NCI-H2196 treated with DMSO at 0.1 percent for 48 hours (cell line): ENCODE measurements around the gene IL1R1.

Experiments used
- DNase-seq: peaks from one replicate; lab custom pipeline; 2025; ENCODE audit not compliant: unreplicated experiment; lab: John Stamatoyannopoulos, UW

IL1R1 gene

DNA sequence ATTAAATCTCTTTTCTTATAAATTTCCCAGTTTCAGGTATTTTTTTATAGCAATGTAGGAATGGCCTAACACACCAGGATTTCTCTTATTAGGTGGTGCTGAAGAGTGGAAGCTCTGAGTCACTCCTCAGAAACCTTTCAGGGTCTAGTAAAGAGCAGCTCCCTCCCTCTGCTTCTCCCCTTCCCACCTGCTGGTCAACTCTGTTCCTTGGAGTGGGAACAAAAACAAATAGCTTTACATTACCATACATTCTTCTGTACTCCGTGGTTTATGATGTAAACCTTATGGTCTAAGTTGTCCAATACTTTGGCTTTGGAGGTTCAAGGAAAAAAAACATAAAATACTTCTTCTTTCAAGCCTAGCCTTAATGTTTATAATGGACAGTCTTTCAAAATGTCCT, 2.7 kb upstream of the IL1R1 start:
- DNase-seq = no peak

DNA sequence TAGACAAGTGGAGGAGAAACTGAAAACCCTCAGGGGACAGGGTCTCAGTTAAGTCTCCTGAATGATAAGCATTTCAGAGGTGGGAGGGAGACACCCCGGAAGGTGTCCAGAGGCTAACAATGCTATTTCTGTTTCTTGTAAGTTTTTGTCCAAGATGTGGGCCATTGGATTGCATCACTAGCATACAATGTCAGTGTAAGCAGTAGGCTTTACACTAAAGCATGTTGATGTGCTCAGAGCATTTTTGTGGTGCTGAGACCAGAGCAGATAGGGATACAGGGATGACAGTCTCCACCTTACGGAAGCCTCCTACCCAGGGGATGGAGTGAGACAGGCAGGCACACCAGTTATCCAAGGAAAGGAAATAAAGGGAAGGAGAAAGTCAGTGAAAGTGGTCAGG, 2.2 kb upstream of the IL1R1 start:
- no peak for DNase-seq

DNA sequence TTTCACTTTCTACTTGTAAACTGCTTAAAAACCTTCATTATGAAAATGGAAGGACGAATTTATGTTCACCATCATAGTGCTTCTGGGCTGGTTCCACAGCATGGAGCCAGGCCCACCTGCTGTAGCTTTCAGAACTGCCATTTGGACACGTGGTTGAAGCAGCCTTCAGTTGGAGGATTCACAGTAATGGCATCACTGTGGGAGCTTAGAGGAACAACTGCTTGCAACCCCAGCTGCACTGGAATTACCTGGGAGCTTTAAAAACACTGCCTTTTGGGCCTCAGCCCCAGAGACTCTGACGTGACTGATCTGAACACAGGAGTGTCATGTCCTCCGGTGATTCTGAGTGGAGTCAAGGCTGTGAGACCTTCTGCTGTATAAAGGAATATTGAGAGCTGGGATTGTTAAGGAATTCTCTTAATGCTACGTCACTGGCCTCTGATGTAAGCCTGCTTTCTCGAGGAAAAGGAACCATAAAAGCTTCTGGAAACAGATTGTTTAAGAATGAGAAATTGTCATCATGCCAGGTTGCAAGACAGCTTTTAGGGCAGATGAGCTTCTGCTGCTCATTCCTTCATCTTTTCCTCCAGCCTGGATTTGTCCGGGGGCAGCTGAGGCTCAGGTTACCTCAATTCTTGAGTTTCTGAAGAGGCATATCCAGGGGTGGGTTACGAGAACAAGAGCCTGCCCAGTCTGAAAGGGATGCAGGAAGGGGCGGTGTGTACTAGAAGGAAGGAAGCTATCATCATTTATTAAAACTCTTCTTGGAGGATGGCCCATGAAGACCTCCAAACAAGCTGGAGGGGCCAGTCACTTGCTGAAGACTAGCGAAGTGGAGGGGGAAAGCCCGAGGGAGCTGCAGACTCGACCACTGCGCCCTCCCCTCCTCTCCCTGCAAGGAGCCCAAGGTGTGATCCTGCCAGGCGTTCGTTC, 1.3 kb upstream of the IL1R1 start:
- no peak for DNase-seq

DNA sequence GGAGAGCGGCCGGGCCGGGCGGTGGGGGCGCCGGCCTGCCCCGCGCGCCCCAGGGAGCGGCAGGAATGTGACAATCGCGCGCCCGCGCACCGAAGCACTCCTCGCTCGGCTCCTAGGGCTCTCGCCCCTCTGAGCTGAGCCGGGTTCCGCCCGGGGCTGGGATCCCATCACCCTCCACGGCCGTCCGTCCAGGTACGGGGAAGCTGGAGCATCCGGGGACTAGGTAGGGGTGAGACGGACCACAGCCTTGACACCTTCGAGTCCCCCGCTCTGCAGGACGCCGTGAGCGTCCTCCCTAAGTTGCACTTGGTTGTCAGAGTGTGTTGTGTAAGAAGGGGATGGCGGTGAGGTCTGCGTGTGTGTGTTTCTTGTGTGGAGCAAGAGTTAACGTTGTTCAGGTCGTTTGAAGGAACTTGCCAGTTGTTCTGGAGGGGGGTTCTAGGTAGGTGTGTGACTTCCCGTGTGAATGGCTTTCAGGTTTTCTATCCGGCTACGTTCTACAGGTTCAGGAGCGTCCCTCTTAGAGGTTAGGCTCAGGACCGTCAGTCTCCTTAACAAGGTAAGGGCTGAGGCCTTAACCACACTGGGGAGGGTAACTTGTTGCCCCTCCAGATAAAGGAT, 393 bp downstream of the IL1R1 start:
- DNase-seq = no peak

DNA sequence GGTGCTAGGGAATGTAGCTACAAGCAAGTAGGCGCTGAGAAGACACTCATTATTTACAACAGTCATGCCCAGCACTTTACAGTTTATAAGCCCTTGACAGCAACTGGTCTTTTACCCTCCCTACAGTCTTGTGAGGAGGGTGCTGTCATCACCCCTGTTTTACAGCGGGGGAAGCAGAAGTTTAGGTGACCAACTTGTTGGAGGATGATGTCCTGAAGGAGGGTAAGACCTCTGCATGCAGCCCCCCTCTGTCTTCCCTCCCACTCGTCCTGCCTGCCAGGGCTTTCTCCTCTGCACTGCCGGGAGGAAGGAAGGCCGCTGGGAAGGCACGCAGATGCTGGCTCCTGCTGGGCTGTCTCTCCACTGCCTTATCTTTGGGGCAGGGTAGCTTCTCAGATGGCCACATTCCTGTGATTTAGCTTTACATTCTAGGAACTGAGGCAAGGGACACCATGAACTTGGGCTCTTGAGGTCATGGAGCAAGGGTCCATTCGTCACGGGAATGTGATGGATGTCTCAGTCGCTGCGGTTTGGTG, 972 bp downstream of the IL1R1 start:
- DNase-seq = no peak

DNA sequence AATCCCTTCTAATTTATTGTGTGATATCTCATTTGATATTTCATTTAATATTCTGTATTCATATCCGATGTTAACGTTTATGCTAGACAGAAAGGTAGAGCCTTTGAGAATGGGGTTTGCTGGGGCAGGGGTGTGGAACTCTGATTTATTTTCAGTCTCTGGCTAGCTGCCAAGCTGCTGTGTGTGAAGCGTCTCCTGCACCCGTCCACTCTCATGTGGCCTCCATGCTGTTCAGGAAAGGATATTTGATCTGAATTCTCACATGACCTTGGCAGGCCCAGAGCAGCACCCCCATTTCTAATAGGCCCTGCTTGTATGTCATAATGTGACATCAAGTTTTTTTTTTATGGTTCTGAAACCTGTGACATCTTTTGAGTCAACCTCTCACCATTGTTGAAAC, 1.6 kb downstream of the IL1R1 start:
- no peak for DNase-seq

DNA sequence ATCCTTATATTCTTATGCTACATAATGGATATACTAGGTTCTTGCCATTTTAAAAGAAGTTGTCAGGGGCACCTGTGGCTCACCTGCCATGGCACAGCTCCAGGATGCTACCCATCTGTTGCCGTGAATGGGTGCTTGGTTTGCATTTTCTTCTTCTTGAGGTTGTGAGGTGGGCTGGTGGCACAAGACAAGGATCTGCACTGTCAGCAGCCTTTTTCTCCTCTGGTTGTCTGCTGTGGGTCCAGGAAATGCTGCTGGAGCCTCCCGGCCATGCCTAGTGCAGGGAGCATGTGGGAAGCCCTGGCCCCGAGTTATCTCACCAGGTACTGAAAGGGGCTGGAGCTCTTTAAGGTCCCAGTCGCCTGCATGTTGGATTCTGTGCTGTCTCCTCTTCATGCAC, 2.6 kb downstream of the IL1R1 start:
- no peak for DNase-seq

DNA sequence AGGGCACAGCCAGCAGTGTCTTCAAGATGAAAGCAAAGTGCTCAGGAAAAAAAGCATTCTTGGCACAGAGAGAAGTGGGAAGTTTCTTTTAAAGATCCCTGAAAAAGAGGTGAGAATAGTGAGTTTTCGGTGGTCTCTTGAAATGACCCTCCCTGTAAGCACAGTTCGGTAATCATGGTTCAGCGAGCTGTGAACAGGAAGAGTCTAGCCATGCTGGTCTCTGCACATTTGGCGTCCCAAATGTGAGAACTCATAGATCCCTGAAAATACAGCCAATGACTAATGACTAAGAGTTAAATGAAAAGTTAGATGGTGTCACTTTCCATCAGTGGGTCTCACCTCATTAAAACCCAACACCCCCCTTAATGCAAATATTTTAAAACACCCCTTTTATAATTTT, 3.4 kb downstream of the IL1R1 start:
- no peak for DNase-seq

DNA sequence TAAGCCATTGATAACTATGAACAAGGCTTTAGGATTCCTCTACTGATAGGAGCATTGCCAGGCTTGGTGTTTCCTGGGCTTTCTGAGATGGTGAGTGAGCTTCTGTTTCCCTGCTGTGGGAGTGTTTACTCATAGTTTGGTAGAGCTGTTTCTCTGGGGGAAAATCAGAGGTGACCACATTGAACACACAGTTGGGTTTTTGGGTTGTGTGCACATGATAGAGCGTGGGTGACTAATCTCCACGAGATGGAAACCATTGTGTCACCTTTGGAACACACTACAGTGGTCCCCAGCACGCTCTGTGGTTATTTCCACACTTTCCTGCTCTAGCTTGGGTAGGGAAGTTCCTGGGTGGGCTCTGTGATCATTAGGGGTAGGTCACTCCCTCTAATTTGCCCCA, 5.4 kb downstream of the IL1R1 start:
- no peak for DNase-seq

DNA sequence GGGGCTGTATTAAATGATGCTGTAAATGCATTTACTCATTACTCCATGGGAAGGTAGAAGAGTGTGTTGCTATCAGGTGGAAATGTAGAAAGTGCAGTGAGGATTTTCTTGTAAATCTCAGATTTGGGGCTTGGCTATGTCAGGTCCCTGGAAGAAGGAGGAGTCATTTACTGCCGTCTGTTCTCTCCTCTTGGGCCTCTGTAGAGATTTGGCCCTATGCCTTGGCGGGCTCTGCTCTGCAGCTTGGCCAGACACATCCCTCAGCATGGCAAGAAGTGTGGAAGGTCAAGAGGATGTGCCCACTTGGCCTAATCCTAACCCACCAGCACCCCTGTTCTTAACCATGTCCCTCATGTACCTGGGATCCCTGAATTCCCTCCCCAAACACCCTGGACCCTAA, 6.7 kb downstream of the IL1R1 start:
- no peak for DNase-seq

DNA sequence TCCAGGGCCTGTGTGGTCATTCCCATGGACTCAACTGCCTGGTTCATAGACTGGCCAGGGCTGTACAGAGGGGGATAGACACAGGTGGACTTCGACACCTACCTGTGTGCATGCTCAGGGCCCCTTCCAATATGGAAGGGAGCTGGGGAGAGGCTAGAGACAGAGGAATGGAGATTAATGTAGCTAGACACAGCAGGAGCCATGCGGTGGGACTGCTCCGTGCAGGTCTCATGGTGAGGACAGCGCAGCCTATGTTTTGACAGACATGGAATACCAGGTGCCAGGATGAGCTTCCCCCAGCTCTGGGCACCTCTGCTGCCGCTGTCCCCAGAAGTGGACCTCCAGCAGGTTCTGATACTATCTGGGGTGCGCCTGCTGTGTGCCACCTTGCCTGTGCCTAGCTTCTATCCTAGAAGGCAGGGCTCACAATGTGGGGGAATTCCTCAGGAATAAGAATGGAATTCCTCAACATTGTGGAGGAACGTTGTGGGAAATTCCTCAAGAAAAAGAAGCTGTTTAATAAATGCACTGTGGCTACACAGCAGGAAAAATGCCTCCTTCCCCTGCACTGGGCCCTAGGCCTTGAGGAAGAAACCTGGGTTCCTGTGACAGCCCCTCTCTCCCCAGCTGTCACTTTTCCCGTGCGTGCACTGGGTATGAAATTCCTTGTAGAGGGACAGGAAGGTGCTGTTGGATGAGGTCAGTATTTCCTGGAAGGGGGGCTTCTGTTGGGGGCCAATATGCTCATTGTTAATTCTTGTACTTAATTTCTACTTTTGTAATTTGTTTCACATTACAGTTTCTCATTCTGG, 7.3 kb downstream of the IL1R1 start:
- no peak for DNase-seq

DNA sequence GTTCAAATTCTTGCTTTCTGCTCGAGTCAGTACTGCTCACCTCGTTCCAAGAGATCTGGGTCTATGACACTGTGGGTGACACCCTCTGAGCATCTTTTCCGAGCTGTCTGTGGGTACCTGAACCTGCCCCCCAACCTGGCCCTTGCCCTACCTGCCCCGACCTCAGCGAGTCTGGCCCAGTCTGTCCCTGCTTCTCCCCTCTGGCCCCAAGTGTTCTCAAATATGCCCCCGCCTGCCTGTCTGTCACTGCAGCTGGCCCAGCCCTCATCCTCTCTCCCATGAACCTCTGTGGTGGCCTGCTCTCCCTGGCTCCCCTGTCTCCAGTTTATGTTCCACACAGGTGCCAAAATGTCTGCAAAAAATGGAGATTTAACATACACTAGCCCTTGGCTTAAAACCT, 11.8 kb downstream of the IL1R1 start:
- no peak for DNase-seq

DNA sequence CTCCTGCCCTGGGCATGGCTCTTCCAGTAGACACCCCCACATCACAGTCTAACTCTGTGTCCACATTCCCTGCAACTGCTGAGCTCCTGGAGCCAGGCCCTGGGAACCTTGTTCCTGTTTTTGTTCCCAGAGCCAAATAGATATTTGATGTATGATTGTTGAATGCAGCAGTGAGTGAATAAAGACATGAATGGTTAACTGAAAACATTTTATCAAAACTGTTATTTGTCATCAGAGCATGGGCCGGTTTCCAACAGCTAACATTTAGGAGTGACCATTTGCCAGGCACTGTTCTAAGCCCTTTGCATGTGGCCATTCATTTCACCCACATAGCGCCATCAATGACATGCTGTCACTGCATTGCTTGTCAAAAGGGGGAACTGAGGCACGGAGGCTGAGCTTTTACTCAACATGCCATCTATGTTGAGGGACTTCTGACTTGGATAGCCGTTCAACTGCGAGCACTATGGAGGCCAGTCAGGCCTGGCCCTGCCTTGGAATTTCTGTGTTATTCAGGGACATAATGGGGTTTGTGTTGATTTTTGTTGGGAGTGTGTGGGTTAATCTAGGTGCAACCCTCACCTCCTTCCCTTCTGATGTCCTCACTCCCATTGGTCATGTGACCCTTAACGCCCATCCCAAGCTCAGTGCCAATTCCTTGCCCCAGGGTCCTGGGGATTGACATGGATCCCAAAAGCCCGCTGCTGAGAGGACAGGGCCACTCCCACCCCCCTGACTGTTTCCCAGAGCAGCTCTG, 12.6 kb downstream of the IL1R1 start:
- DNase-seq = no peak

DNA sequence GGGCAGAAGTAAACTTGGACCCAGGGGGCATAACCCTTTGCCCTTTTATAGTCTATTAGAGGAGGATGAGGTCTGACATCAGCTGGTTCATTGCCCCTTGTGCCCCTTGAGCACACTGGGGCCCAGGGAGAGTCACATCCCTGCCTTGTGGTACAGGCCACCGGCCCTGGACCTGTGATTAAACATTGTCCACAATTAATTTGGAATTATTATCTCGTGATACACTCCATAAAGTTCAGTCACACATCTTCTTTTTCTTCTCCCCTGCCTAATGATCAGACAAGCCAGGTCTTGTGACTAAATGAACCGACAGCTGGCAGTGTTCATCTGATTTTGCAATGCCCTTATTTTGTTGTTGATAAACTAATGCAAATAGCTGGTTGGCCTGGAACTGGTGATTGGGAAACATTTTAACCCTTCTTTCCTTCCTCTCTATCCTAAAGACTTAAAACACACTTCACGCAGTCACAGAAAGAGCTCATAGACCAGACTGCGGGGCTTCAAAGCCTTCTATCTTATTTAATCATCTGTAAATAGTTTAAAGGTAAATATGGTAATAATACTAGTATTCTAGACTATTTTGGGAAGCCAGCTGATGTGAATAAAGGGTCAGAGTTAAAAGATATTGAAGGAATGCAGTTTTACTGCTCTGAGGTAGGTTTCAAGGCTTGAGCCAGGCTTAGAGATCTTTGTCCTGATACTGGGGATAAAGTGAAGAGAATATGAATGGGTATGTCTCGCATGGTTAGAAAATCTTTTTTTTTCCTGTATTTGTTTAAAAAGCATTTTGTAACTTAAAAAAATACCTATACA, 13.4 kb downstream of the IL1R1 start:
- no peak for DNase-seq

DNA sequence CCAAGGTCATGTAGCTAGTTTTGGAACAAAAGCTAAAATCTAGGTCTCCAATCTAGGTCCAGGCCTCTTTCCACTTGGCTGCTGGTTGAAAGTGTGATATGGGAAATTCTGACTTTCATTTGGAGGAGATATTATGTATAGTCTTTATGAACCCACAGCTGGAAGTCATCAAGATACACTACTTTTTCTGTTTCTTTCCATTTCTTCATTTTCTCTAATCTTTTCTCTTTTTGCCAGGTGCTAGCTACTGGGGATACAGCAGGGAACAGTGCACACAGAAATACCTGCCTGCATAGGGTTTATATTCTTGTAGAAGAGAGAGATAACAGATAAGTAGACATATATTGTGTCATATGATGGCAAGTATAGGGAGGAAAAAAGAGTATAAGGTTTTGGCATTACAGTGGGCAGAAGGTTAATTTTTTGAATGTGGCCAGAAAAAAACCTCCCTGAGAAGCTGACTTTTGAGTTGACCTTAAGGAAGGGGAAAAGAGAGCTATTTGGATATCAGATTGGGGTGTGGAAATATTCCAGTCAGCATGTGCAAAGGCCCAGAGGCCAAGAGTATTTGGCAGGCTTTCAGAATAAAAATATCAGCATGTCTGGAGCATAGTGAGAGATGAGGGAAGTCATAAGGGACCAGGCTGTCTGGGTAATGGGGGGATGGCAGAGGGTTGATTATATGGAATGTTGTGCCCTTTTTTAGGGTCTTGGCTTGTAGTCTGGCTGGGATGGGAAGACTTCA, 15.6 kb downstream of the IL1R1 start:
- no peak for DNase-seq

DNA sequence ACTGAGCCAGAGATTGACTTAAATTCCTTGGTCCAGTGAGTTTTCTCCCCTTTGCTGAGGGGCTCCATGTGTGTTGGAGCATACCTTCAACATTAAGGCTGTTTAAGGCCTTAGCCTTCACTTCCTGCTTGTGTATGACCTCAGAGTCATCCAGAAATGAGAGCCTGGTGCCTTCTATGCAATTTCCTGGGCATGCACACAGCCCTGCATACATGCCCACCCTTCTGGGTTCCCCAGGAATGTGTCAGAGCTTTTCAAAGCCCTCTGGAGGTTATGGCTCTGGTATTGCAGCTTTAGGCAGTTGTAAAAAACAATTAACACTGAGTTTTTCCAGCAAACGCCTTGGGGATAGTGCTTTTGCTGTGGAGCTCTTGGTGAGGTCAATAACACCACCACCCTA, 16.7 kb downstream of the IL1R1 start:
- no peak for DNase-seq

DNA sequence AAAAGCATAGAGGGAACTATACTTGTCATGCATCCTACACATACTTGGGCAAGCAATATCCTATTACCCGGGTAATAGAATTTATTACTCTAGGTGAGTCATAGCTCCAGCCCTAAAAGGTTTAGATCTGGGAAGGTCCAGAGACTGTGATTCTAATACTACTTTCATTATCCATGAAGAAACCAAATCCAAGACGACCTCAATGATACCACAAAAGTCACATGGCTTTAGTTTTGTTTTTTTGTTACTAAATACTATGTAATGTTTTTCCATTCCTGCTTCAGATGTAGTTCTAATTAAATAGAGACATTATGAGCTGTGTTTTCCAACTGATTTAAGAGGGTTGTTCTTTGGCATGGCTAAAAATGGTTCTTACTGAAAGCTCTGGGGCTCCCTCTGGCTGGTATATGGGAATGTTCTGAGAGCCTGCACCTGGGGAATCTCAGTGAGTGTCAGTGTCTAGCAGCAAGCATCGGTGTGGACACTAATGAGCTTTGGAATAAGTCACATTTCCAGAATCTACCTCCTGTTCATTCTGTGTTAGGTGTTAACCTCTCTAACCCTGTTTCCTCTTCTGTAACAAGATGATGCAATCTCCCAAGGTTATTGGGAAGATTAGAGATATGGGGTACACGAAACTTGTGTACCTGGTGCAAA, 23.8 kb downstream of the IL1R1 start:
- no peak for DNase-seq

DNA sequence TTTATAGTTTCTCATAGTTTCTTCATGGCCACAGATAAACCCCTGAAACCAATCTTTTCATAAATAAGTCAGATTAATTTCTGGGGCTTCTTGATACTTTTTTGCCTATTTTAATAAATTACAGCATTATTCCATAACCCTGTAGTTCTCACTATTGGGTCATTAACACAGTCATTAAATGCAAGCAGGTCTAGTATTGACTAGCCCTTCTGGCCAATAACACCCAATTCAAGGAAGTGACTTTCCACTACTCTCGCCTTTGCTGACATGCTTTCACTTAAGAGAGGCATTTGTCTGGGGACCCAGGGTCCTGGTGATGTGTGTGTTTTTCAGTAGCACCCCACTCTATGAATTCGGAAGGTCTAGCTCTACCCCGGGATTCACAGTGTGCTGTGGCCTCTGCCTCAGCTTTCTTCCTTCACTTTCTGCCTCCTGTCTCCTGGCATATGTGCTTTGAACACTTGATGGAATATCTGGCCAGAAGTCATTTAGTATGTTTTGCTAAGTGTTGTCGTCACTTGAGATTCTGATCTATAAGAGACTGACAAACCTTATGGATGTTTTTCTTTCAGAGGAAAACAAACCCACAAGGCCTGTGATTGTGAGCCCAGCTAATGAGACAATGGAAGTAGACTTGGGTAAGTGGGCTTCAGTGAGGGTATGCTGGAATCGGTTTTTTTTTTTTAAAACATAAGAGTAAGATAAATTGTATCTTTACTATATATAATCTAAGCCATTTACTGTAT, 25.7 kb downstream of the IL1R1 start:
- DNase-seq = no peak
